GM12874 (cell line): ENCODE results near the gene TM6SF1.

ENCODE experiments used
- CTCF ChIP-seq: IDR thresholded peaks from 2 replicates; pipeline ENCODE4 v1.5.1; 2011; ENCODE audit warnings: low read depth, mild to moderate bottlenecking, control low read depth, low read length, moderate library complexity; ENCODE audit not compliant: insufficient read depth

The TM6SF1 gene

GRCh38 chr15:83109532-83109931, 2.1 kb downstream of the TM6SF1 start:
- TF ChIP-seq CTCF, result no peak

GRCh38 chr15:83110381-83110780, 2.9 kb downstream of the TM6SF1 start:
- TF ChIP-seq CTCF, result no peak

DNA sequence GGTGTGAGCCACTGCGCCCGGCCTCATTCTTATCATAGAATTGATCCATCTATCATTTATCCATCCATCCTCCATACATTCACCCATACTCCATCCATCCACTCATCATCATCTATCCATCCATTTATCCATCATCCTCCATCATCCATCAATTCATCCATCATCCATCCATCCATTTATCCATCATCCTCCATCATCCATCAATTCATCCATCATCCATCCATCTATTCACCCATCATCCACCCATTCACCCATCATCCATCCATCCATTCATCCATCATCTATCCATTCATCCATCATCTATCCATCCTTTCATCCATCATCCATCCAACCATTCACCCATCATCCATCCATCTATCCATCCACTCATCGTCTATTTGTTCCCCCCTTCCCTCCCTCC, 3.7 kb downstream of the TM6SF1 start:
- TF ChIP-seq CTCF, result no peak

- TF ChIP-seq CTCF, result no peak
Observed at GRCh38 chr15:83112233-83112955, 4.9 kb downstream of the TM6SF1 start.

- no peak for TF ChIP-seq CTCF
Observed at GRCh38 chr15:83112956-83113299, 5.5 kb downstream of the TM6SF1 start.

DNA sequence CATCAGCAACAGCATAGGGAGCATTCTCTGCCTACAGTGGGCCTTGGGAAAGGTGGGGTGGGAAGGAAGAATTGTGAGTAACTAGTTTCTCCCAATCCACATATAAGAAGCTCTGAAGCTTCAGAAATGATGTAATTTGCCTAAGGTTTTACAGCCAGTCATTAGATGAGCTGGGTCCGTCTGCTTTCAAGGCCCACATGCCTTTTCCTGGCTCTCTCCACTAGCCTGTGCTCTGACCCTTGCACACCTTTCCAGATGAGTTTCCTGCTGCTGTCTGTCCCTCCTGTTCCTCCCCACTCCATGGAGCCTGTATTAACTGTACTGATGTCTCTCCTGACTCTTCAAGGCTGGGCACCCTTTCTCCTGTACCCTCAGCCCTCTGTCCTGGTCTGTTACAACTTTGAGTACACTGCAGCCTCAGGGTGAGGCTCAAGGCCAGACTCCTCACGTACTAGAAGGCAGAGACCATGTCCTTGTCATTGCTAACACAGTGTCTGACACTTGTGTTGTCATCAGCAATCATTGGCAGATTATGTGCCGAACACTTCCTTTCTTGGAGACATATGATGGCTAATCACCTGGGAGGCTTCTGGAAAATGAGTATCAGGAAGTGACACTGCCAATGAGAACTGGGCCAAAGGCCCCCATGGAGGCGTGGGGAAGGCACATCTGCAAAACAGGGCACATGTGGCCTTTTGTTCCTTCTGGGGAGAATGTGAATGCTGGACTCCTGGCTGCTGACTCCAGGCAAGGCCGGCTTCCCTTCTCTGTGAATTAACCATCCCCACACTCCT, 6.6 kb downstream of the TM6SF1 start:
- no peak for TF ChIP-seq CTCF

- TF ChIP-seq CTCF, result no peak
Observed at GRCh38 chr15:83114856-83115255, 7.4 kb downstream of the TM6SF1 start.
